Measurements from ENCODE around the gene ROR1.

Gene ROR1

DNA sequence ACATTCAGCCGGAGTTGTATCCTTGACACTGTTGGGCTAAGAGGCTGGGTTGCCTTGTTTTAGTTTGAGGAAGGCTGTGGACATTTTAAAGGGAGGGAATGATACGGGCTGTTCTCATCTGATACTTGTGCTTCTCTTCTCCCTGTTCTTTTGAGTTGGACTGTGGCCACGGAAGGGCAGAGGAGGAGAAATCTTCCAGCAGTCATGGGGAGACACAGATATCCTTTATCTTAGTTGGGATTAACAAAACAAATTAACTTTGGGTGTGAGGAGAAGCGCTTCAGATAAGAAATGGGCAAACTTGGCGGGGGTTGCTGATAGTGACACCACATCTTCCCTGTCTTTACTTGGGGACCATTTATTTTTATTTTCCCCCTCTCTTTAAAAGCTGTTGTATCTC, 138.8 kb downstream of the ROR1 start:
- Histone ChIP-seq H3K9me3 (no peaks in the 10 kb centered on the region), H3K4me1 (ENCODE audit: control insufficient read depth in 1 of 2, insufficient read depth in 1 of 2, low read depth in 1 of 2, low read length in 1 of 2) (no peaks in the 10 kb centered on the region), H3K27me3 (peaks cover 15% of the 10 kb centered on the region), H3K27ac (no peak overlapping the region), H3K4me3 (ENCODE audit: low read depth in 1 of 2, low read length in 1 of 2) (no peak overlapping the region), H3K36me3 (no peaks in the 10 kb centered on the region)
- TF ChIP-seq, protein P1, sequence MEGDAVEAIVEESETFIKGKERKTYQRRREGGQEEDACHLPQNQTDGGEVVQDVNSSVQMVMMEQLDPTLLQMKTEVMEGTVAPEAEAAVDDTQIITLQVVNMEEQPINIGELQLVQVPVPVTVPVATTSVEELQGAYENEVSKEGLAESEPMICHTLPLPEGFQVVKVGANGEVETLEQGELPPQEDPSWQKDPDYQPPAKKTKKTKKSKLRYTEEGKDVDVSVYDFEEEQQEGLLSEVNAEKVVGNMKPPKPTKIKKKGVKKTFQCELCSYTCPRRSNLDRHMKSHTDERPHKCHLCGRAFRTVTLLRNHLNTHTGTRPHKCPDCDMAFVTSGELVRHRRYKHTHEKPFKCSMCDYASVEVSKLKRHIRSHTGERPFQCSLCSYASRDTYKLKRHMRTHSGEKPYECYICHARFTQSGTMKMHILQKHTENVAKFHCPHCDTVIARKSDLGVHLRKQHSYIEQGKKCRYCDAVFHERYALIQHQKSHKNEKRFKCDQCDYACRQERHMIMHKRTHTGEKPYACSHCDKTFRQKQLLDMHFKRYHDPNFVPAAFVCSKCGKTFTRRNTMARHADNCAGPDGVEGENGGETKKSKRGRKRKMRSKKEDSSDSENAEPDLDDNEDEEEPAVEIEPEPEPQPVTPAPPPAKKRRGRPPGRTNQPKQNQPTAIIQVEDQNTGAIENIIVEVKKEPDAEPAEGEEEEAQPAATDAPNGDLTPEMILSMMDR (IDR thresholded peaks at IDR 0.05) = no peak

GRCh38 chr1:63913533-63913932, 139.7 kb downstream of the ROR1 start:
- TF ChIP-seq, protein P1 (IDR thresholded peaks at IDR 0.05) = no peak
- Histone ChIP-seq H3K27me3 (peaks cover 15% of the 10 kb centered on the region), H3K4me3 (ENCODE audit: low read depth in 1 of 2, low read length in 1 of 2) (no peak overlapping the region), H3K9me3 (no peaks in the 10 kb centered on the region), H3K36me3 (no peaks in the 10 kb centered on the region), H3K4me1 (ENCODE audit: control insufficient read depth in 1 of 2, insufficient read depth in 1 of 2, low read depth in 1 of 2, low read length in 1 of 2) (no peaks in the 10 kb centered on the region), H3K27ac (no peak overlapping the region)

DNA sequence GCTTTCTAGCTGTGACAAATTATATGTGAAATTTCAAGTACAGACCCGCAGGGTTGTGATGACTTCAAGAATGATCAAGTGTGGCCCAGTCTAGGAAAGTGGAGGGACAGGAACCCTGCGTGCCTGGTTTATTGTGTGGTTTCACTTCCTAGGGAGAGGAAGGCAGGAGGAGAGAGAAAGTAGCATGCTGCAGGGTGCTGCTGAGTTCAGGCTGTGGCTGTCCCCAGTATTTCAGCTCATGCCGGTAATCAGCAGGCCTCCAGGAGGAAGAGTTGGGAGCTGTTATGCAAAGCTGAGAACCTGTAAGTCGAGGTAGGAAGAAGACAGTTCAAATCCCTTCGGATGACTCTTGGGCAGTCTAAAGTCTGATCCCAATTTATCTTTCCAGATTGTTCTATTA, 140.4 kb downstream of the ROR1 start:
- H3K4me3 ChIP-seq (ENCODE audit: low read depth in 1 of 2, low read length in 1 of 2) = no peak overlapping the region
- no peak overlapping the region for H3K27ac ChIP-seq
- H3K4me1 ChIP-seq (ENCODE audit: control insufficient read depth in 1 of 2, insufficient read depth in 1 of 2, low read depth in 1 of 2, low read length in 1 of 2) = no peaks in the 10 kb centered on the region
- H3K27me3 ChIP-seq = peaks cover 15% of the 10 kb centered on the region
- H3K9me3 ChIP-seq = no peaks in the 10 kb centered on the region
- H3K36me3 ChIP-seq = no peaks in the 10 kb centered on the region
- TF ChIP-seq, protein P1 (IDR thresholded peaks at IDR 0.05) = no peak

DNA sequence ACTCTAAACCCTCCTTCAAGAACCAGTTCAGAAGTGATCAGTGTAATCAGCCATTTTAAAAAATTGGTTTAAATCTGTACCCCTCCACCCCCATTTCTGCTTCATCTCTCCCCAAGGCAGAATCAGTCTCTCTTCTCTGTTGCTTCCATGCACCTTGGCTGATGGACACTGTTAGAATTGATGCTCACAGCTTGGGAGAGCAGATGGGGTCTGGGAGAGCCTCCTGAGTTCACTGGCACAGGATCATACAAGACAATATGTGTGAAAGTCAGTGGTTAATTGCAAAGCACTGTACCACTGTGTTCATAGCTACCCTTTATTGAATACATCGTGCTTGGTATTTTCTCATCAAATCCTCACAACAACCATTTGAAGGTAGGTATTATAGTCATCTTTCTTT, 140.9 kb downstream of the ROR1 start:
- Histone ChIP-seq H3K27ac (no peak overlapping the region), H3K36me3 (no peaks in the 10 kb centered on the region), H3K4me1 (ENCODE audit: control insufficient read depth in 1 of 2, insufficient read depth in 1 of 2, low read depth in 1 of 2, low read length in 1 of 2) (no peaks in the 10 kb centered on the region), H3K27me3 (peaks cover 15% of the 10 kb centered on the region), H3K4me3 (ENCODE audit: low read depth in 1 of 2, low read length in 1 of 2) (no peak overlapping the region), H3K9me3 (no peaks in the 10 kb centered on the region)
- TF ChIP-seq, protein P1 (IDR thresholded peaks at IDR 0.05) = no peak

- TF ChIP-seq, protein P1 (IDR thresholded peaks at IDR 0.05) = no peak
- peaks cover 15% of the 10 kb centered on the region for H3K27me3 ChIP-seq
- no peak overlapping the region for H3K27ac ChIP-seq
- H3K4me3 ChIP-seq (ENCODE audit: low read depth in 1 of 2, low read length in 1 of 2) = no peak overlapping the region
- H3K36me3 ChIP-seq = no peaks in the 10 kb centered on the region
- no peaks in the 10 kb centered on the region for H3K9me3 ChIP-seq
- no peaks in the 10 kb centered on the region for H3K4me1 ChIP-seq (ENCODE audit: control insufficient read depth in 1 of 2, insufficient read depth in 1 of 2, low read depth in 1 of 2, low read length in 1 of 2)
Observed at GRCh38 chr1:63915121-63915520, 141.3 kb downstream of the ROR1 start.

Data from neutrophil (primary cell).